ENCODE measurements around the gene FTCD. TPM values are rescaled to one million over a fixed set of nuclear protein-coding genes. Genes with fewer than 3 reads are reported as not detected.

Gene FTCD
- polyA plus RNA-seq, 3 donors = 40.3 to 61.9 (median 45.0) TPM

DNA sequence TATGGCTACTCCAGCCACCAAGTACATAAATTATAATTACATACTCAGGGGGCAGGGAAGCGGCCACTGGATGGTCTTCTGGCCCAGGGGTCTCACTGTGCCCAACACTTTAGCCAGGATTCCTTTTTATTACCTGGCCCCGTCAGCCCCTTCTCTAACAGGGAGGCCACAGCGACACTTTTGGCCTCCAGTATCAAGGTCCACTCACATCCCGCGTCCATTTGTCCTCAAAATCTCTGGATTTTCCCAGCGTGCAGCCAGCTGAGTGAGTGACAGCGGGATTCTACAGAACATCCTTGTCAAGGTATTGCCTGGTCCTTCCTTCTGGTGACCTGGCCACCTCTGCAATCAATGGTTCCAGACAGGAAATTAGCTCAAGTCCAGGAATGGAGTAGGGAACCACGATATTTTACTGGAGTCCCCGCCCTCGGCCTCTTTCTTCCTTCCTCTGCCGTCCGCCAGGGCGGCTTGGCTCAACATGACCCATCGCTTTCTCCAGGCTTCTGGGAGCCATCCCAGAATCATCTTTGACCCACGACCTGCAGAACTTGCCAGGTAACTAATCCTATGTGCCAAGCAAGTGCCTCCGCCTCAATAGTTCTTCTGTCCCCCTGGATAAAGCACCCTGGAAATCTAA, 60.2 kb downstream of the FTCD start:
- no peak for DNase-seq

DNA sequence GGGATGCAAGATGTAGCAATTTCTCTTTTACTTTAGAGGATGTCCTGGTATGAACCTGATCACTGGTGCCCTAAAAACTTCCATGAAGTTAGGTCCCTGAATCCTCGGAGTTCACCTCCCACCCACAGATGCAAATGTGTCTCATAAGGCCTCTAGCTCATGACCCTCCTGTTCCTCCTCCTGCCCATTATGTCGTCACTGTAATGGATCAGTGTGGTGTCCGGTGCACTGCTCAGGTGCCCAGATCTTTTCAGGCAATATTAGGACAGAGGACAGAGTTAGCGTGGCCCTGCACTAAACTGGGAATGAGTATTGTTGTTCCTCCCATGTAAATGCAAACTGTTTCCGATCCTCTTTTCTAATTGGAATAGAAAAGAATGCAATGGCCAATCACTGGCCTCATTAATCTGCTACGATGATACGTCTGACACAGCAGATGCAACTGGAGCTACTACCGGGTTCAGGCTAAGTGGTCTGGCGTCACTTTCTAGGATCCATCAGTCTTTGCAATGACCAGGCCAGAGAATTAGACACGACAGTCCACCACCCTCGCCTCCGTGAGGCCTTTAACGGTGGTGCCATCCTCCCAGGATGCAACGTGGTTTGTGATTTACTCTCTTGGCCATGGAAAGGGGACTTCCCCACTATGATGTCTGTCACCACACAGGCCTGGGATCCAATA, 60.8 kb downstream of the FTCD start:
- no peak for DNase-seq

DNA sequence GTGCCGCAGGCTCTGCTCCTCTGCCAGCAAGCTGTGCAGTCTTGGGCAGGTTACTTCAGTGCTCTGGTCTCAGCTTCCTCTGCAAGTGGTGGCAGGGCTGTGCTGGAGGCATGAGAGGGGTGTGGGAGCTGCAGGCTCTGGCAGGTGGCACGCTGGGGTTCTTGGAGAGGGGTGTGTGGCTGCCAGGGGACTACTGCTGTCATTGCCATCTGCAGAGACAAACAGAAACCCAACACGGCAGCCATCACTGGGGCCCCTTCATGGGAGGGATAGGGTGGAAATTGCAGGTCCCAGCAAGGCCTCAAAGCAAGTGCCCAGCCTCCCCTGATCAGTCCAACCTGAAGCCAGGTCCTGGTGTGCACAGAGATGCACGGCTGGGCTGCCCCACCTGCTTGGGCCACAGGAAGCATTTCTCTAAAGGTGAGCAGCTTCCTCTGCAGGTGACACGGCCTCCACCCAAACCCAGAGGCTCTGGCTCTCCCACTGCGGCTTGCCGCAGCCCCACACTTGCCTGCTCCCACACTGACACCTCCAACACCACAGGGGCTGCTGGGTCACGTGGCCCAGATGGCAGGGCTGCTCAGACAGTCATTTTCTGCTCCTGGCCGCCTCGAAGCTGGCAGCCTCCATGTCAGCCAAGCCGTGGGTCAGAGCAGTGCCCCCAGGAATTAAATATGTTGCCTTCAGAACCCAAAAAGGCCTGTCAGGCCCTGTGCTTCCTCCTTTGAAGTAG, 61.5 kb downstream of the FTCD start:
- DNase-seq = no peak

DNA sequence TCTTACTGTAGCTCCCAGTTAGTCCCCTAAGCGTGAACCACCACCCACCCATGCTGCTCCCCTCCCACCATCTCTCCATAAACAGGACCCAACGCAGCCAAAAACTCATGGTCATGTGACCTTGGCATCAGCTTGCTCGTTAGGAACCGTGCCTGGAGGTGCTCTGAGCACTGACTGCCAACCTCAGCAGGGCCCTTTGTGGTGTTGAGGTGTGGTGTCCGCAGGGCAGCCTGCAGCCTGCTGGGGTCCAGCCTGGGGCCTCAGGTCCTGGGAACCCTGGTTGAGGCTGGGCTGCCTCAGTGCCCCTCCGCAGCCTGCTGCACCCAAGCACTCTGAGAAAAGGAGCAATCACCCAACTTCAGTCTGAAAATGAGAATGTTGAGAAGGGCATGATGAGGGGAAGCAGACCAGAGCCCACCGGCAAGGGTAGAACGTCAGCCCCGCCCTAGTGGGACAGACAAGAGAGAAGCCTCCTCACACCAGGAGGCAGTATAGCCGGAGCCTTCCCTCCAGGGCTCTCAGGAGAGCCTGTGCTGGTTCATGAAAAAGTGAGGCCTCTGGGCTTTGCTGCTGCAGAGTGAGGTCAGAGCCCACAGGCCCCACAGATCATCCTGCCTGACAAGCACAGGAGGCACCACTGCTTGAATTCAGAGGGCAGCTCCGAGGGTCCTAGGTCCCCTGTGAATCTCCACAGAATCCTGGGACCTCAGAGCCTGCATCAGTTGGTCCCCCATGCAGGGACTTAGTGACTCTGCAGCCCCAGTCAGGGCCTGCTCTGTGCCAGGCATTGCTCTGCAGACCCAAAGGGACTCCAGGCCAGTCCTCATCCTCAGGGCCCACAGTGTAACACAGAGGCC, 62.3 kb downstream of the FTCD start:
- DNase-seq = no peak

DNA sequence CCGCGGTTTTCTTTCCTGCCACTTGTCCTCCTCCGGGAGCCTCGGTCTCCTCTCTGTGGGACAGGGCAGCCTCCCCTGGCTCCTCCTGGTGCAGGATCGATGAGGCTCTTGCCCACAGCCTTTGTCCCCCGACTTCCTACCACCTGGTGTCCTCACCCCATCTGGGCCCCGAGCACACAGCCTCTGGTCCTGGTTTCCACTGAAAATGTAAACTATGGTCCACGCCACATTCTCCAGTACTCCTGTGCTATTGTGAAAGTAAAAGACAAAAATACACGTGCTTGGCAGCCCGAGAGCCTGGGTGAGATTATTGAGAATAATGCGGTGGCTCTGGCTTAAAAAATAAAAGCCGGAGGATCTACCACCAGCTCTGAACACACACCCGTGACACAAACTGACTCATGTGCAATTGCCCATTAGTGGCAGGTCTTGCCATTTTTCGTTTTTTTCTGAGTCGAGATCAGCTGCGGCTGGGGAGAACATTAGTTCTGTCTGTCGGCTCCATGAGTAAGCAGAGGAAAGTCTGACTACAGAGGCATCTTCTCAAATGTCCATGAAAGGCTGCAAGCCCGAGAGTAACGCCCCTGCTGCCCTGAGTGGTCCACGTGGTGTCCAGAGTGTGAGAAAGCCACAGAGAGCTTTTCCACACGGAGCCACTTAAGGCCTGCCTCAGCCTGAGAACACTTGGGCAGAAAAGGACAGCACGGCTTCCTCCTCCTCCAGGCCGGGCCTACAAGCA, 63.2 kb downstream of the FTCD start:
- no peak for DNase-seq

DNA sequence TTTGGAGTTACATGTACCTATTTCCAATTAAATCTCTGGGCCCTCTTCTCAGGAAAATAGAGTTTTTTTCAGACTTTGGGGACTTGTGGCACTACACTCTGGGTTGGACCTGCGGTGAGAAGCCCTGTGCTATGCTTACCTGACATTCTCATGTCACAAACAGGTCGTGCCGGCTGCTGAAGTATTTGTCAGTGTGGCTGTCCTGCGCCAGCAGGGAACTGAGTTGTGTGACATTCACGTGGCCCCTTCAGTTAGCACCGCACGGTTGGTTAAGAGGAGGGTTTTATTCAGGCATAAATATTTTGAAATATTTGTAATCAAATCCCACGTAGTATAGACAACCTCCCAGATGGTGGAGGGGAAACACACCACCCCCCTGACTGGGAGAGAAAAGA, 63.8 kb downstream of the FTCD start:
- DNase-seq = no peak

DNA sequence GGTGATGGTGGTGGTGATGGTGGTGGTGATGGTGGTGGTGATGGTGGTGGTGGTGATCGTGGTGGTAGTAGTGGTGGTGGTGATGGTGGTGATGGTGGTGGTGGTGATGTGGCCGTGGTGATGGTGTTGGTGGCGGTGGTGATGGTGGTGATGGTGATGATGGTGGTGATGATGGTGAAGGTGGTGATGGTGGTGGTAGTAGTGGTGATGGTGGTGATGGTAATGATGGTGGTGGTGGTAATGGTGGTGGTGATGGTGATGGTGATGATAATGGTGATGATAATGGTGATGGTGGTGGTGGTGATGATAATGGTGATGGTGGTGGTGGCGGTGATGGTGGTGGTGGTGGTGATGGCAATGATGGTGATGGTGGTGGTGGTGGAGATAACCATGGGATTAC, 64.3 kb downstream of the FTCD start:
- DNase-seq = no peak

DNA sequence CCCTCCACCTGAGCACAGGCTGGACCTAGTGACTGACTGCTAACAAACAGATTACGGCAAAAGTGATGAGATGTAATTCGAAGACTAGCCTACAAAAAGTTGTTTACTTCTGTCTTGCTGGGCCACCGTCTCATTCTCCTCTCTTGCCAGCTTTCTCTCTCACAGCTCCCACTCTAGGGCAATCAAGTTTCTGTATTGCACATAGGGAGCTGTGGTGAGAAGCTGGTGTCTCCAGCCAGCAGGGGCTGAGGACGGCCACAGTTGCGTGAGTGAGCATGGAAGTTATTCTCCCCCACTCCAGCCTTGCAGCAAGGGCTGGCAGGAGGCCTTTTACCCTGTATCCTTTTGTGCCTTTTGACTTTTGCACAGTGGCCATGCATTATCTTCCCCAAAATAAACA, 66.1 kb downstream of the FTCD start:
- no peak for DNase-seq

DNA sequence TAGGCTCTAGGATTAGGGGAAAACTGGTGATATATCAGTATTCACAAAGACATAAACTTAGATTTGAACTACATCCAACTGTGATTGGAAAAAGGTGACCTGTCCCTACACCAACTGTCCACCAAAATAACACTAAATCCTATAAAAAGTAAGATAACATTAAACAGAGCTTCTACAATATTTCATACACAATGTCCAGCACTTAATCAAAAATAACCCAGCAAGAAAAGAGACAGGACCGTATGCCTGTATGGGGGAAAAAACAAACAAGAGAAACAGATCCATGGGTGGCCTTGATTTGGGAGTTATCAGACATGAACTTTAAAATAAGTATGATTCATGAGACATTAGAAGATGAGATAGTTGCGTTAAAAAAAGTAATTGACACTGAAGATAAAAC, 67.2 kb downstream of the FTCD start:
- no peak for DNase-seq

DNA sequence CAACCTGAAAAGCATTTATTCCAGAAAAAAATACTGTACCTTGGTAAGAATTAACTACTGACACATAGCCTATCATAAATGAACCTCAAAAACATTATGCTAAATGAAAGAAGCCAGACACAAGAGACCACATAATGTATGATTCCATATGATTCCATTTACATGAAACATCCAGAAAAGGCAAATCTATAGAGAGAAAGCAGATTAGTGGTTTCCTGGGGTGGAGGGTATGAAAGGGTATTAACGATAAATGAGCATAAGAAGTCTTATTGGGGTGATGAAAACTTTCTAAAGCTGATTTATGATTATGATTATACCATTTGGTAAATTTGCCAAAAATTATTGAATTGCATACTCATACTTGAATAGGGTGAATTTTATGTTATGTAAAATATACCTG, 67.7 kb downstream of the FTCD start:
- no peak for DNase-seq

Other genes starting within 250 kb of the FTCD start
- gene COL6A1, start 173.8 kb downstream of the FTCD start, polyA plus RNA-seq (ENCODE audit: insufficient read length in 3 of 3) = 100 to 1,000 TPM; 246 to 333 (median 311) TPM
- gene COL6A2, start 57.5 kb downstream of the FTCD start, polyA plus RNA-seq (ENCODE audit: insufficient read length in 3 of 3) = 100 to 1,000 TPM; 171 to 264 (median 225) TPM
- 10 to 100 TPM; 12.3 to 18.0 (median 18.0) TPM for gene SPATC1L, start 28.9 kb upstream of the FTCD start, polyA plus RNA-seq (ENCODE audit: insufficient read length in 3 of 3)
- gene LSS, start 73.2 kb upstream of the FTCD start, polyA plus RNA-seq (ENCODE audit: insufficient read length in 3 of 3) = 10 to 100 TPM; 33.9 to 58.9 (median 52.0) TPM
- 100 to 1,000 TPM in 2 of 3 donors, 10 to 100 TPM in 1; 79.3 to 114 (median 105) TPM for gene MCM3AP, start 130.0 kb upstream of the FTCD start, polyA plus RNA-seq (ENCODE audit: insufficient read length in 3 of 3)
- gene YBEY, start 130.8 kb upstream of the FTCD start, polyA plus RNA-seq (ENCODE audit: insufficient read length in 3 of 3) = 10 to 100 TPM; 19.1 to 22.4 (median 19.6) TPM
- gene C21orf58, start 168.3 kb upstream of the FTCD start, polyA plus RNA-seq (ENCODE audit: insufficient read length in 3 of 3) = 10 to 100 TPM; 12.4 to 21.9 (median 17.4) TPM
- gene PCNT, start 168.6 kb upstream of the FTCD start, polyA plus RNA-seq (ENCODE audit: insufficient read length in 3 of 3) = 10 to 100 TPM; 36.0 to 45.5 (median 40.3) TPM